ENCODE data around the gene PTOV1.
A peak's percentile ranks its signal among the peaks of the same experiment; 100 is the strongest.

The PTOV1 gene

DNA sequence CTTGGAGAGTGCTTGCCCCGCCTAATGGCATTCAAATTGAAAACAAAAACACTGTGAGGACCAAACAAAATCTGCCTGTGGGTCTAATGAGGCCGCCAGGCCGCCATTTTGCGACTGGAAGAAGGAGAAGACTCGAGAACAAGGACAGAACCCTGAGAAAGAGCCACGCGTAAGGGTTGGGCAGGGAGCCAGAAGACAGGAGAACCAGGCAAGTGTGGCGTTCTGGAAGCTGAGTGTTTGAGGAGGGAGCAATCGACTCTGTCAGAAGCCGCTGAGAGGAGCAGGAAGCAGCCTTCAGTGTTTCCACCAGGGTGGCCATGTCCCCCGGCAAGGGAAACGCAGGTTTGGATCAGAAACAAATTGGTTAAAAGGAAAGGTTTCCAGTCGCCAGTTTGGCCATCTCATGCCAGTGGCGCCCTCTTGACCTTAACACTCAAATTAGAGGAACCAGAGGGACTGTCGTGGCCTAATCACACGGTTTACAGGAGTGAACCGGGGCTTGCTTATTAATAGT lies 10.2 kb upstream of the PTOV1 start:
- H3K27ac Mint-ChIP-seq: no peak overlapping the region

DNA sequence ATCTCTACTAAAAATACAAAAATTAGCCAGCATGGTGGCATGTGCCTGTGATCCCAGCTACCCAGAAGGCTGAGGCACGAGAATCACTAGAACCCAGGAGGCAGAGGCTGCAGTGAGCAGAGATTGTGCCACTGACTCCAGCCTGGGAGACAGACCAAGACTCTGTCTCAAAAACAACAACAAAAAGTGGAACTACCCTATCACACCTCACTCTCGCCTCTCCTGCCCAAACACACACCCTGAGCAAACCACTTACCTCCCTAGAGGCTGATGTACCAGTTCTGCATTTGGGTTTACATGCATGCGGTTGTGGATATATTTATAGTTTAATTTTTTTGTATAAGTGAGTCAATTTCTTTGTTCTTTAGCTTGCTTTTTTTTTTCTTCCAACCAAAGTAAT lies 7.7 kb upstream of the PTOV1 start:
- Mint-ChIP-seq H3K4me1 (ENCODE audit: low read depth in 2 of 2) (peaks cover 4 to 5% of the 10 kb centered on the region in 2 donors), H3K36me3 (ENCODE audit: insufficient read depth) (peaks cover 6% of the 10 kb centered on the region), H3K27me3 (no peaks in the 10 kb centered on the region), H3K27ac (no peak overlapping the region), H3K4me3 (no peak overlapping the region), H3K9me3 (no peaks in the 10 kb centered on the region)
- peak; percentile 54 for ATAC-seq (replicated peaks)
- no peak for DNase-seq

More for the DNA sequence above, 10.2 kb upstream of the PTOV1 start:
- Mint-ChIP-seq H3K36me3 (ENCODE audit: insufficient read depth) (peaks cover 18% of the 10 kb centered on the region), H3K27me3 (no peaks in the 10 kb centered on the region), H3K4me1 (ENCODE audit: low read depth in 2 of 2) (peaks cover 2 to 3% of the 10 kb centered on the region in 2 donors), H3K9me3 (no peaks in the 10 kb centered on the region), H3K4me3 (no peak overlapping the region)
- DNase-seq (no peak), ATAC-seq (replicated peaks) (no peak)

DNA sequence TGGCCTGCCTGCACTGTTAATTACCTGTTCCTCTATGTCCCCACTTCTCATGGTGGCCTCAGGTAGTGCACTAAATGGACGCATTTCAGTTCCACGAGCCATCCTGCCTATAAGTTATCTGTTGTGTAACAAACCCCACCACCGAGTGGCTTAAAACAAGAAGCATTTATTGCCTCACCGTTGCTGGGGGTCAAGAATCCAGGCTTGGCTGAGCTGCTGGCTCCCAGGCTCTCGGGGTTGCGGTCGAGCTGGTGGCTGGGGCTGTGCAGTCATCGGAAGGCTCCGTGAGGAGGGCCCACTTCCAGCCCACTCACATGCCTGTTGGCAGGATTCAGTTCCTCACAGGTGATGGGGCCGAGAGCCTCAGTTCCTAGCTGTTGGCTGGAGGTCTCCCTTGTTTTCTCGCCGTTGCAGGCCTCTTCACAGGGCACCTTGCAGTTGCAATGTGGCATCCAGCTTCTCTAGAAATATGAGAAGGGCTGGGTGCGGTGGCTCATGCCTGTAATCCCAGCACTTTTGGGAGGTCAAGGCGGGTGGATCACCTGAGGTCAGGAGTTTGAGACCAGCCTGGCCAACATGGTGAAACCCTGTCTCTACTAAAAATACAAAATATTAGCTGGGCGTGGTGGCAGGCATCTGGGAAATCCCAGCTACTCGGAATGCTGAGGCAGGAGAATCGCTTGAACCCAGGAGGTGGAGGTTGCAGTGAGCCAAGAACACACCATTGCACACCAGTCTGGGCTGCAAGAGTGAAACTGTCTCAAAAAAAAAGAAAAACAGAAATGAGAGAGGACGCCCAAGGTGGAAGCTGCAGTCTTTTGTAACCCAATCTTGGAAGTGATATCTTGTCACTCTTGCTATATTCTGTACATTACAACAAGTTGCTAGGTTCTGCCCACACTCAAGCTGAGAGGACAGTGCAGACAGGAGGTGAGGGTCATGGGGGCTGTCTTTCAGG lies 6.5 kb upstream of the PTOV1 start:
- no peak overlapping the region for H3K27ac Mint-ChIP-seq

DNA sequence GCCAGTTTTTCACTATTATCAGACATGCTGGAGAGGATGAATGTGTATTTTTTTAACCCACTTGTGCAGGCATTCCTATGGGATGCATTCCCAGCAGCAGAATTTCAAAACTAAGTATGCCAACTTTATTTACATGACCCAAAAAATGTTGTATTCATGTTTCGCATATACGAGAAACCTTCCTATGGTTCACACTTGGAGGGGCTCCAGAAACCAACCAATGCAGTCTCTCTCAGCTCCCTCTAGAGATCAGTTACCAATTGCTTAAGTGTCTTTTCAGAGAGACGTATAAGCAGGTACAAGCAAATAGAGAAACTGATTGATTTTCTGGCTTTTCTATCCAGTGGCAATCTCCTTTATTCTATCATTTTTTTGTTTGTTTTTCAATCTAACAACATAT lies 5.5 kb upstream of the PTOV1 start:
- H3K27me3 Mint-ChIP-seq: no peaks in the 10 kb centered on the region
- H3K4me3 Mint-ChIP-seq: no peak overlapping the region
- H3K4me1 Mint-ChIP-seq (ENCODE audit: low read depth in 2 of 2): peaks cover 18 to 20% of the 10 kb centered on the region in 2 donors
- no peak overlapping the region for H3K27ac Mint-ChIP-seq
- ATAC-seq (replicated peaks) (no peak), DNase-seq (no peak)
- no peaks in the 10 kb centered on the region for H3K9me3 Mint-ChIP-seq
- H3K36me3 Mint-ChIP-seq (ENCODE audit: insufficient read depth): peaks cover 7% of the 10 kb centered on the region

More for the DNA sequence above, 6.5 kb upstream of the PTOV1 start:
- H3K4me3 Mint-ChIP-seq: no peak overlapping the region
- H3K36me3 Mint-ChIP-seq (ENCODE audit: insufficient read depth): peaks cover 3% of the 10 kb centered on the region
- no peaks in the 10 kb centered on the region for H3K27me3 Mint-ChIP-seq
- ATAC-seq (replicated peaks) (no peak), DNase-seq (no peak)
- H3K4me1 Mint-ChIP-seq (ENCODE audit: low read depth in 2 of 2): peaks cover 12 to 14% of the 10 kb centered on the region in 2 donors
- no peaks in the 10 kb centered on the region for H3K9me3 Mint-ChIP-seq

DNA sequence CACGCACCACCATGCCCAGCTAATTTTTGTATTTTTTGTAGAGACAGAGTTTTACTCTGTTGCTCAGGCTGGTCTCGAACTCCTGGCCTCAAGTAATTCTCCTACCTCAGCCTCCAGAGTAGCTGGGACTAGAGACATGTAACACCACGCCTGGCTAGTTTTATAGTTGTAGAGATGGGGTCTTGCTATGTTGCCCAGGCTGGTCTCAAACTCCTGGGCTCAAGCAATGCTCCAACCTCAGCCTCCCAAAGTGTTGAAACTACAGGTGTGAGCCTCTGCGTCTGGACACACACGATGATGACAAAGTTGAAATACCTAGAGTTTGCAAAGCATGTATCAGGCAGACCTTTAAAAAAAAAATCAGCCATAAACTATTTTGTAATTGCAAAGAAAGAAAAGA lies 4.6 kb upstream of the PTOV1 start:
- DNase-seq (no peak), ATAC-seq (replicated peaks) (no peak)
- Mint-ChIP-seq H3K27ac (no peak overlapping the region), H3K36me3 (ENCODE audit: insufficient read depth) (peaks cover 8% of the 10 kb centered on the region), H3K4me3 (no peak overlapping the region), H3K4me1 (ENCODE audit: low read depth in 2 of 2) (peaks cover 18 to 20% of the 10 kb centered on the region in 2 donors), H3K27me3 (no peaks in the 10 kb centered on the region), H3K9me3 (no peaks in the 10 kb centered on the region)

DNA sequence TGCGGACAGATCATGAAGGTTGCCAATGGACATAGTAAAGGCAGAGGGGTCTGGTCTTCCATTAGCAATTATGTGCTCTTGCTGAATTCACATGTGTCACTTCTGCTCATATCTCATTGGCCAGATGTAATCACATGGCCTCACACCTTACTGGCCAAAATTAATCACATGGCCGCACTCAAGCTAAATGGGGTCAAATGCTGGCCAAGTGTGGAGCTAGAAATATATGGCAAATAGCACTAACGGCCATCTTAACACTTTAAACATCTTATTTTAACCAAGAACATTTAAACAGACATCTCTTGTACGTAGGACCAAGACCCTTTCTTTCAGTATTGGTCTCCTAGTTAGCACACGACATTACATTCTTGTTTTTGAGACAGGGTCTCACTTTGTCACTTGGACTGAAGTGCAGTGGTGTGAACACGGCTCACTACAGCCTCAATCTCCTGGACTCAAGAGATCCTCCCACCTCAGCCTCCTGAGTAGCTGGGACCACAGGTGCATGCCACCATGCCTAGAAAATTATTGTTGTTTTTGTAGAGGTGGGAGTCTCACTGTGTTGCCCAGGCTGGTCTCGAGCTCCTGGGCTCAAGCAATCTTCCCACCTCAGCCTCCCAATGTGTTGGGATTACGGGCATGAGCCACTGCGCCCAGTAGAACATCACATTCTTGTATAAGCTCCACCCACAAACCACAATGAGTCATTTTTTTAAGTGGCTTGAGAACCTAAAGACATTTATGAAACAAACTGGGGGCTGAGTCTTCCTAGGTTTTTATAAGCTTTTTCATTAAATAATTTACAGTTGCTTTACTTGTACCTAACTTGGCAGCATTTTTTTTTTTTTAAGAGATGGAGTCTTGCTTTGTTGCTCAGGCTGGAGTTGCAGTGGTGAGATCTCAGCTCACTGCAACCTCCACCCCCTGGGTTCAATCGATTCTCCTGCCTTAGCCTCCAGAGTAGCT lies 2.9 kb upstream of the PTOV1 start:
- ATAC-seq (replicated peaks) (no peak), DNase-seq (no peak)
- Mint-ChIP-seq H3K9me3 (no peaks in the 10 kb centered on the region), H3K4me1 (ENCODE audit: low read depth in 2 of 2) (peaks cover 28 to 30% of the 10 kb centered on the region in 2 donors), H3K27me3 (no peaks in the 10 kb centered on the region), H3K27ac (no peak overlapping the region), H3K4me3 (peak overlapping the region in 1 of 2 donors; percentile 31), H3K36me3 (ENCODE audit: insufficient read depth) (peaks cover 10% of the 10 kb centered on the region)

DNA sequence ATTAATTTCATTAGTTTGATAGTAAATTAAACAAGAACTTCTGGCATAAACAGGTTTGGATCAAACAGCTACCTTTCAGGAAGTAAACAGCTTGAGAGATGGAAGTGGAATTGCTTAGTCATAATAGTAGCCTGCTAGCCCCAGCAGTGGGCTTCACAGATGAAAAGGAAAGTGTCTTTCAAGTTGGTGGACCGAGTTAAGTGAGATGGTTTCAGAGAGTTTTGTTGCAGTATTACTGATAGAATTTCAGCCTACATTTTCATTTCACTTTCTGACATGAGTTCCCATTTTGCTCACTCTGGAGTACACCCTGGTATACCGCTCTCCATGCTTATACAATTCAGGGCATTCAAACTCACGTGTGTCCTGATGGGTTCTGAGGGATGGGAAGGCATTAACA lies 2.0 kb upstream of the PTOV1 start:
- peaks cover 32 to 33% of the 10 kb centered on the region in 2 donors for H3K4me1 Mint-ChIP-seq (ENCODE audit: low read depth in 2 of 2)
- peak overlapping the region; percentile 34 to 49 for H3K4me3 Mint-ChIP-seq
- DNase-seq (no peak), ATAC-seq (replicated peaks) (no peak)
- no peak overlapping the region for H3K27ac Mint-ChIP-seq
- peaks cover 10% of the 10 kb centered on the region for H3K36me3 Mint-ChIP-seq (ENCODE audit: insufficient read depth)
- no peaks in the 10 kb centered on the region for H3K27me3 Mint-ChIP-seq
- H3K9me3 Mint-ChIP-seq: no peaks in the 10 kb centered on the region

DNA sequence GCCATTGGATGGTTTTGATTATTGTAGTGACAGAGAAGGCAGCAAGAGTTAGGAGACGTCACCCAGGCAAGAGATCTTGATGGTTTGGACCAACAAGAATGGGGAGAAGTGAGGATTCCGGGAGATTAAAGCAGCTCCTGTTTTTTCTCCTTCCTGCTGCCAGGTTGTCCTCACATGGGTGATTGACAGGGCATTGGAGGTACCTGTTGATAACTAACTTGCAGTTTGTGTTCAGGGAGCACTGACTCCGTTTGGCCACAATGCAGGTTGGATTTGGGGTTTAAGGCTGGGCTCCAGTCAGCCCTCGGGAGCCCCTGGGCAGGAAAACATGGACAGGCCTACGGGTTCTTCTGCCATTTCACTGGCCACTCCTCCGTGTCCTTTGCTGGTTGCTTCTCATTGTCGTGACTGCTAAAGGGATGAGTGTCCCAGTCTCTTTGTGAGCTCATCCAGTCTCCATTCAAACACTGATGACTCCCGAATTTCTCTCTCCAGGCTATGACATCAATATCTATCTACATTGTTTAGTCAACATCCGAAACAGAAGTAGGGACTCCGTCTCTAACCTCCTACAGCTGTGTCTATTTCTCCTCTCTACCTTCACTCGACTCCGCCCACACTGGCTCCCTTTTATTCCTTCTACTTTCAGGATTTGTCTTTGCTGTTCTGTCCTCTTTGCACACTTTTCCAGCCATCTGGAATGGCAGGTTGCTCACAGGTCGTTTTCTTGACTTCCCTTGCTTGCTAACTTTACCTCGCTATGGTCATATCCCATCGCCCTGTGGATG lies 1.3 kb upstream of the PTOV1 start:
- H3K36me3 Mint-ChIP-seq (ENCODE audit: insufficient read depth): peaks cover 10% of the 10 kb centered on the region
- H3K4me3 Mint-ChIP-seq: peak overlapping the region; percentile 87 to 89
- H3K4me1 Mint-ChIP-seq (ENCODE audit: low read depth in 2 of 2): peaks cover 34 to 35% of the 10 kb centered on the region in 2 donors
- peak overlapping the region; percentile 94 to 96 for H3K27ac Mint-ChIP-seq
- no peaks in the 10 kb centered on the region for H3K9me3 Mint-ChIP-seq
- no peaks in the 10 kb centered on the region for H3K27me3 Mint-ChIP-seq
- DNase-seq (no peak), ATAC-seq (replicated peaks) (no peak)

DNA sequence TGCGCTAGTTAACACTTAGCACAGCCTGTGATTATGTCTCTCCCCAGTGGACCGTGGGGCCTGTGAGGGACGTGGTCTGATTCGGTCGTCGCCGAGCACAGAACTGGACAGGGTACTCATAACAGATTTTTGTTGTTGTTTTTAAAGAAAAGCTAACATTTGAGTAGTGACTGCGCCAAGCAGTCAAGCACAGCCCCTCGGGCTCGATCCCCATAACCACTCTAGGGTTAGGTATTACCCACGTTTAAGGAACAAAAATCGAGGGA lies 805 bp upstream of the PTOV1 start:
- no peak for DNase-seq
- Mint-ChIP-seq H3K9me3 (no peaks in the 10 kb centered on the region), H3K27ac (peak overlapping the region; percentile 94 to 96), H3K36me3 (ENCODE audit: insufficient read depth) (peaks cover 12% of the 10 kb centered on the region), H3K4me3 (peak overlapping the region; percentile 87 to 89), H3K27me3 (no peaks in the 10 kb centered on the region), H3K4me1 (ENCODE audit: low read depth in 2 of 2) (peaks cover 34 to 35% of the 10 kb centered on the region in 2 donors)
- ATAC-seq (replicated peaks): no peak

DNA sequence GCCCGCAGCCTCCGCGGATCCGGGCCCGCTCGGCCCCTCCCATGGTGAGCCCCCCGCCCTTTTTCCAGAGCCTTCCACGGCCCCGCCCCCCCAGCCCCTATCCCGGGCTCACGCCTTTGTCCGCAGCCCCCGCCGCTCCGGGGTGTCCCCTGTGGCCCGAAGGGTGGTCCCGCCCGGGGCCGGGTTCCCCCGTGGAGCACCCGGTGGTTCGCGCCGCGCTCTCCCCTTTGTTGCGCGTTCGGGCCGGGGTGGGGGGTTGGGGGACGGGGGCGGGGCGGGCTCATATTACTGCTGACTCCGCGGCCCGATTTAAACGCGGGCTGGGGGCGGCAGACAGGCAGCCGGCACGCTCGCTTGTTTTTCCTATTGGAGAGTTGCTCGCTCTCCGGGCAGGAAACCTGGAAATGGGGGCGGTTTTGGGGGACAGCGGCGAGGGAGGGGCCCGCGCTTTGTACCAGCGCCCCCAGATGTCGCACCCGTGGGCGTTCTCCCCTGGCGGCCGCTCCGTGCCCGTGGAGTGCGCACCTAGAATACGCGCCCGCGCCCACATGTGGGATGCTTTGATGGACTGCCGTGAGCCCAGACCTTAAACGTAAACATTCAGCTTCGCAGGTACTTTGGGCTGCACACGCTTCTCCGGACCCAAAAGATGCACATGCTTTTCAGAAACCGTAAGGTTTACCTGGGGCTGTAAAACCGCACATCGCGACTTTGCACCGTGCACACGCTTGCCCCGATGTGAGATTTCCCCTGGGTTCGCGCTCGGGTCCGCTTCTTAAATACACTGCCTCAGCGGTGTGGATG lies 699 bp downstream of the PTOV1 start:
- no peak for DNase-seq

DNA sequence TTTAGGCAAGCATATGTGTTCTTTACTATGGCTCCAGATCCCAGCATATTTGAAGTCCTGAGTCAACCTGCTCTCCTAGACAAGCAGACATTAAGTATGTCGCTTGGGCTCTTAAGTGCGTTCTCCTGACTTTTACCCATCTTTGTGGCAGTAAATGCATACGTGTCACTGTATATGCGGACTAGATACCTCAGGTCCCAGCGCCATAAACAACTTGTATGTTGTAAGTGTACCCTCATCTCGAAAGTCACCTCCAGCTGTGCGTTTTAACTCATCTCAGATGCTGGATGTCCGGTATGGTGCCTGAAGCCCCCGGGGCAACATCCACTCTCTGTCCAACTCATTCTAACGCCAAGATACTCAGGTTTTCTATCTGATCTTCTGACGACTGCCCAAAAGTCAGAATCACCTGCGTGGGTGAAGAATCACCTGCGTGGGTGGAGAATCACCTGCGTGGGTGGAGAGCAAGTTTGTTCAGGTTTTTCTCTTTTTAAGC lies 1.7 kb downstream of the PTOV1 start:
- Mint-ChIP-seq H3K4me1 (ENCODE audit: low read depth in 2 of 2) (peaks cover 34 to 38% of the 10 kb centered on the region in 2 donors), H3K27me3 (no peaks in the 10 kb centered on the region), H3K27ac (peak overlapping the region; percentile 55 to 56), H3K9me3 (no peaks in the 10 kb centered on the region), H3K4me3 (peak overlapping the region; percentile 78 to 83), H3K36me3 (ENCODE audit: insufficient read depth) (peaks cover 22% of the 10 kb centered on the region)
- DNase-seq (no peak), ATAC-seq (replicated peaks) (no peak)

More for the DNA sequence above, 699 bp downstream of the PTOV1 start:
- peak overlapping the region; percentile 78 to 83 for H3K4me3 Mint-ChIP-seq
- ATAC-seq (replicated peaks): no peak
- H3K4me1 Mint-ChIP-seq (ENCODE audit: low read depth in 2 of 2): peaks cover 34 to 38% of the 10 kb centered on the region in 2 donors
- no peaks in the 10 kb centered on the region for H3K27me3 Mint-ChIP-seq
- H3K9me3 Mint-ChIP-seq: no peaks in the 10 kb centered on the region
- H3K27ac Mint-ChIP-seq: peak overlapping the region in 1 of 2 donors; percentile 55
- peaks cover 19% of the 10 kb centered on the region for H3K36me3 Mint-ChIP-seq (ENCODE audit: insufficient read depth)

DNA sequence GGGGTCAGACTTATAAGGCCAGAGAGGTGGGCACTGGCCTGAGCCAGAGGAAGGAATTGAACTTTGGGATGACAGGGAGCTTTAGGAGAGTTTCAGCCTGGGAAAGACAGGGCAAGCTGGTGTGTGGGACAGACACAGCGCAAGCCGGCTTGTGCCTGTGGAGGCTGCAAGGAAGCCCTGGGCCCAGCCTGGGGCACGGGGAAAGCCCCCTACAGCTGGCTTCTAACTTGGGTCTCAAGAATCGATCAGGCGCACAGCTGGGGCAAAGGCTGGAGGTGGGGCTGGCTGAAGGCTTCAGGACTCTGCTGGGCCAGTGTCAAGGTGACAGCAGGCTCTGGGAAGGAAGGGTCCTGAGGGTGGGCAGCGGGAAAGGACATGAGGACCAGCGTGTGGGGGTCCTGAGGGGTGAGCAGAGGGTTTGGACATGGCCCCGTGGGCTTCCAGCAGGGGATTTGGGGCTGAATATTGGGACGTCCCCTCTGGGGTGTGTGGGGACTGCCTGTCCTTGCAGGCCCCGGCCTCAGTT lies 3.0 kb downstream of the PTOV1 start:
- peaks cover 30% of the 10 kb centered on the region for H3K36me3 Mint-ChIP-seq (ENCODE audit: insufficient read depth)
- DNase-seq (no peak), ATAC-seq (replicated peaks) (no peak)
- H3K27ac Mint-ChIP-seq: peak overlapping the region in 1 of 2 donors; percentile 12
- H3K4me1 Mint-ChIP-seq (ENCODE audit: low read depth in 2 of 2): peaks cover 27% of the 10 kb centered on the region in 2 donors
- H3K9me3 Mint-ChIP-seq: no peaks in the 10 kb centered on the region
- no peak overlapping the region for H3K4me3 Mint-ChIP-seq
- no peaks in the 10 kb centered on the region for H3K27me3 Mint-ChIP-seq
